ENCODE results near the gene PTGES3.

Gene PTGES3

DNA sequence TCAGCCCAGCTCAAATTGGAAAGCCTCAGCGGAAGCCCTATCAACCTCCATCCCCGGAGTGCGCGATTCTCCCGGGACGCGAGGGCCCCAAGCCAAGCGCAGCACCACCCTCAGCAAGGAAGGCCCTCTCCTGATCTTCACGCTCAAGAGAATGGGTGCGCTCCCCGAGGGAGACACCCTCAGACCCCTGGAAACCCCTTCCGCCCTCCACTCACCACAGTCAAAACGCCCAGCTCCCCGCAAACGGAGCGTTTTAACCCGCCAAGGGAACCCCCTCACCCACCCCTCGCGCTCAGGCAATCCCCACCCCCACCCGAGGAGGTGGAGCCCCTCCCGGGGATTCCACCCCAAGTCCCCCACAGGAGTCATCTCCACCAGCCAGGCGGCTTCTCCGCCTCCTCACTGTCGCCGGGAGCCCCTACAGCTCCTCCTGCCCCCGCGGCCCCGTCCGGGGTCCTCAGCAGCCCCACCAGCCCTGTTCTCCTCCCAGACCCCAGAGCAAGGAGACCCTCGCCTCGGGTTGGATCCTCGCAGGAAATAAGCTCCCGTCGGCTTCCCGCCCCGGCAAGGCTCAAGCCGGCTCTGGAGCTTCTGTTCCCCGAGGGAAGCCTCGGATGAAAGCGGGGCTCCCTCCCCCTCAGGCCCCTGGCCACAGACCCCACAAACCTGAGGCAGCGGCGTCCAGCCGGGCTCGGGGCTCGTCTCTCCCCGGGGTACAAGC is 58.5 kb downstream of the PTGES3 start:
- DNase-seq (ENCODE audit: low spot score), result peak; percentile 43

DNA sequence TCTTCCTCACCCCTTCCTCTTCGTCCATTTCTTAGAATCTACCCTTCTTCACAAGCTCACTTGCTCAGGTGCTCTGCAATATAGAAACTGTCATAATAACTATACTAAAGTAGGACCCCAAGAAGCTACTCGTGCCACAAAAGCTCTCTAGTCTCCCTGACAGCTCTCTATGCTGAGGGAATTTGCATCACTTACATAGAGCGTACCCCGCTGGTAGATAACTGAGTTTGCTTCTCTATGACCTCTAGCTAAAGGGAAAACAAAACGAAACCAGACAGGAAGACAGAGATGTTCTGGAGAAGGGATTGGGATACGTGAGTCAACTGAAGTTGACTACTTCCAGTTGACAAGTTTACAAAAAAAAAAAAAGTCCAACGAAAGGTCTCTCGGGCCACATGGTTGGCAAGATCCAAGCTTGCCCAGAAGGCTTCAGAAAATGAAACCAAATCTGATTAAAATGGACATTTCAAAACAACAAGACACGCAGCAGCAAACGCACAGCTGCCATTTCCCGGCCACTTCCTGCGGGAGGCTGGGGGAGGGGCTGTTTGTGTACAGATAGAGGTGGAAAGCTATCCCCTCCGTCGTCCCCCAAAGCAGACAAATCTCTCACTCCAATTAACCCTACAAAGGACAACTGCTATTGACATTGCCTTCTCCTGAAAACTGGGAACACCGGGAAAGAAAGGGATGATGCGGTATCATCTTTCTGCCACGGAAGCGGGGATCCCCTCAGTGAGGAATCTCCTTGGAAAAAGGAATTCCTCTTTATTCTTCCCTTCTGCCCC is 59.2 kb downstream of the PTGES3 start:
- DNase-seq (ENCODE audit: low spot score), result peak; percentile 87

DNA sequence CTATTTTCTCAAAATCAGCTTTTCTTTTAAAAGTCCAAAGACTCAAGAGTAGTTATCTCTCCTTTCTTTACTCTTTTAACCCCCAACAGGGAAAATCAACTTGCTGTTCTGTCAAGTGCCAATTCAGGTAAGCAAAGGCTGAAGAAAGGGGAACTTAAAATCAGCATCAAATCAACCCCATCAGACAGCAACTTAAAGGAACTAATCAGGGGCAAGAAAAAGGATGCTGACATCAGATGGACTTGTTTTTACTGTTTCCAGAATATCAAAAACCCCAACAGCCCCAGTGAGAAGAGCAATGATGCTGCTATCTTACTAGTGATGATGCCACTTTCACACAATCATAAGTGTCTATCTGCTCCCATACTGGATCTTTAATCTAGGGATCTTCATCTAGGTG is 61.4 kb downstream of the PTGES3 start:
- DNase-seq (ENCODE audit: low spot score), result no peak

DNA sequence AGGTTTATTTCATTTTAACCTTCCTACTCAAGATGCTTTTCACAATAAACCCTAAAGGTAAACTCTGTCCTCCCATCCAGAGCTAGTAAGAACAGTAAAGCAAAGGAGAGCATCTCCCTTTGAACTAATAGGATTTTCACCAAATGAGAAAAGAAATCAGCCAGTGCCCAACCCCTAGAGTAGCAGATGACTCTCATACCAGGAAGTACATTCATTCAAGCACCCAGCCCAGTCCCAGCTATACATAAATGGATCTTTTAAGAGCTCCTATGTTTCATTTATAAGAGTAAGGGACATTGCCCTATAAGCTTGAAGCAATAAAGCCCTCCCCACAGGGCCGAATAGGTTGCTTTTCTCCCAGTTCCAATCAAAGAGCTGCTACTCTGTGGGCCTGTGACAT is 65.5 kb downstream of the PTGES3 start:
- no peak for DNase-seq (ENCODE audit: low spot score)

DNA sequence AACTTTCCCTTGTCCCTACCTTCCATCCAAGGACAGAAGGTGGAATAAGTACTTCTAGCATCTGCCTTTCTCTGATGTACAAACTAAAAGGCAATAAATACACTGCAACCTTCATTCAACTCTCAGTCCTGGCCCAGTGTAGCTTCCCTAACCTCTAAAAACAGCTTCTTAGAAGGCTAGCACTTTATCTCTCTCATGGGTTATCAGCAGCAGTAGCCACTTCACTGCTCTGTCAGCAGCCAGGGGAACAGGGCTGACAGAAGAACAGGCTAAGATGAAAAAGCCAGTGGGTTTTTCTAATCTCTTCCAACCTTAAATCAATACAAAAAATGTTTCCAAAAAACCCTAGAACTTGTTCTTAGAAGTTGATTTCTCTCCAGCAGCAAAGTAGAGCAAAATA is 71.2 kb downstream of the PTGES3 start:
- no peak for DNase-seq (ENCODE audit: low spot score)

DNA sequence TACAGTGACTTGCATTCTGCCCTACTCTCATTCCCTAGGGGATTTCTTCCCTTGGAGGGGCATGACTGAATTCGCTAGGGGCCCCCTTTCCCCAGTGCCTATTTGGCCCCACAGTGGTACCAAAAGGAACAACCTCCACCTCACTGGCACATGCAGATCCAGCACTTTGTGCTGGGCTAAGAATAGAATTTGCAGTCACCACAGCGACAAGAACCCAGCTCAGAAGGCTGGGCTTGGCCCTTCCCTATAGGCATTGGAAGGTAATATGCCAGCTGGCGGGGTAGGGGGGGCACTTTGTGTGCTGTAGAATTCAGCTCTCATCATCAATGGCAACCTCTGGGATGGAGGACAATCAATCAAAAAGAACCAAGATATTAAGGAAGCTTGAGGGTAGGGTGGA is 71.8 kb downstream of the PTGES3 start:
- no peak for DNase-seq (ENCODE audit: low spot score)

DNA sequence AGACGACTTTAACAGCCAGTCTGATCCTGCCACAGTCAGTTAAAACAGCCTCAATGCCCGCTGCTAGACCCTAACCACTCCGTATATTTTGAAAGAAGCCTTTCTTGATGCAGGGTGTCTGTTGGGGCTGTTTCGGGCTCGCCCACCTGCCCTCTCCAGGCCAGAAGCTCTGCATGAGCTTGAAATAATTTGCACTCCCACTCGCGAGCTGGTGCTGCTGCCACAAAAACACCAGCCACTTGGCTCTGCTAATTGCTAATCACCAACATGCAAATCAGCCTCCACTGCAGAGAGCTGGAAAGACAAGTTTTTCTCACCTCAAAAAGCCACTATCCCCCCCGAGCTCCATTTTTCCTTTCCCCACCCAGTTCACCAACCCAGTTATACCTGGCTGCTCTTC is 73.5 kb downstream of the PTGES3 start:
- no peak for DNase-seq (ENCODE audit: low spot score)
